HepG2 (cell line): ENCODE results near the gene ELP1. TPM values are rescaled to one million over a fixed set of nuclear protein-coding genes. Genes with fewer than 3 reads are reported as not detected.

Source experiments
- ELF4 ChIP-seq: sonication (generic); formaldehyde crosslinking; IDR thresholded peaks from 2 replicates; pipeline ENCODE4 v1.5.0; 2020; ENCODE audit warnings: missing genetic modification reagents, mild to moderate bottlenecking, moderate library complexity, borderline replicate concordance
- HNRNPLL ChIP-seq: fragments of 200-400 bp; formaldehyde crosslinking; IDR thresholded peaks from 2 replicates; pipeline ENCODE4 v1.6.1; 2017; ENCODE audit warnings: mild to moderate bottlenecking, low read depth, low read length; ENCODE audit not compliant: poor library complexity, severe bottlenecking
- SPEN ChIP-seq: sonication (generic); formaldehyde crosslinking; IDR thresholded peaks from 2 replicates; pipeline ENCODE4 v1.5.1; 2020; ENCODE audit warnings: low read depth, mild to moderate bottlenecking, missing genetic modification reagents
- TARDBP ChIP-seq: sonication (generic); formaldehyde crosslinking; IDR thresholded peaks from 2 replicates; pipeline ENCODE4 v1.8.0; 2022; ENCODE audit warnings: mild to moderate bottlenecking, missing genetic modification reagents
- ZC3H4 ChIP-seq: sonication (generic); formaldehyde crosslinking; IDR thresholded peaks from 2 replicates; pipeline ENCODE4 v1.4.0; 2020; ENCODE audit warnings: missing genetic modification reagents, borderline replicate concordance
- ZNF552 ChIP-seq: sonication (generic); formaldehyde crosslinking; IDR thresholded peaks from 2 replicates; pipeline ENCODE4 v1.9.0; 2022; ENCODE audit warnings: missing genetic modification reagents, mild to moderate bottlenecking, borderline replicate concordance
- ZSCAN20 ChIP-seq: sonication (generic); formaldehyde crosslinking; IDR thresholded peaks from 2 replicates; pipeline ENCODE4 v1.4.0; 2020; ENCODE audit warnings: missing genetic modification reagents, mild to moderate bottlenecking, borderline replicate concordance
- polyA plus RNA-seq, 8 experiments: library from polyadenylated mRNA; depleted of rRNA in 3 of 8; stranded (reverse) in 7 of 8; unstranded in 1 of 8; fragments of >200 nt; fragmentation: Illumina TruSeq in 4 of 8; extraction: Trizol in 4 of 8; gene quantifications; 2 replicates each; pipeline versions ENCODE4 v1.2.1 to v1.2.3, GENCODE V29; 2011 to 2016; ENCODE audit warnings: low read depth in 4 of 8, missing spikeins in 1 of 8, mixed read lengths in 1 of 8; ENCODE audit not compliant: insufficient read depth in 1 of 8
- total RNA-seq, 5 experiments: library from RNA; depleted of rRNA; stranded (reverse); fragments of >200 nt; fragmentation: Illumina TruSeq; extraction: Trizol; gene quantifications; 2 replicates each; pipeline ENCODE4 v1.2.3, GENCODE V29; 2016; ENCODE audit warnings: low read depth in 1 of 5
- TF ChIP-seq, protein P1 (sequence below): sonication (generic); formaldehyde crosslinking; IDR thresholded peaks from 2 replicates; pipeline ENCODE4 v1.8.0; 2022; ENCODE audit warnings: missing genetic modification reagents, low read depth, mild to moderate bottlenecking, borderline replicate concordance
- TF ChIP-seq, protein P2 (sequence below): sonication (generic); formaldehyde crosslinking; IDR thresholded peaks from 2 replicates; pipeline ENCODE4 v1.5.0; 2020; ENCODE audit warnings: mild to moderate bottlenecking, missing genetic modification reagents, moderate library complexity
- TF ChIP-seq, protein P3 (sequence below): sonication (generic); formaldehyde crosslinking; IDR thresholded peaks from 2 replicates; pipeline ENCODE4 v1.9.0; 2022; ENCODE audit warnings: missing genetic modification reagents, mild to moderate bottlenecking, borderline replicate concordance
- TF ChIP-seq, protein P4 (sequence below), 2 experiments: sonication (generic) in 1 of 2; formaldehyde crosslinking in 1 of 2; IDR thresholded peaks; 2 replicates each; pipeline versions ENCODE4 v1.4.0 to v1.6.1; 2016 to 2020; ENCODE audit warnings: borderline replicate concordance in 1 of 2, low read depth in 1 of 2, mild to moderate bottlenecking in 1 of 2, missing genetic modification reagents in 1 of 2
- TF ChIP-seq, protein P5 (sequence below): sonication (generic); formaldehyde crosslinking; conservative IDR thresholded peaks from 2 replicates; pipeline ENCODE4 v1.4.0; 2020; ENCODE audit warnings: missing genetic modification reagents
- TF ChIP-seq, protein P6 (sequence below): IDR thresholded peaks from 2 replicates; pipeline ENCODE4 v1.6.1; 2016; ENCODE audit warnings: mild to moderate bottlenecking, missing biosample characterization, missing genetic modification reagents
- TF ChIP-seq, protein P7 (sequence below): sonication (generic); formaldehyde crosslinking; IDR thresholded peaks from 2 replicates; pipeline ENCODE4 v1.8.0; 2022; ENCODE audit warnings: mild to moderate bottlenecking, missing genetic modification reagents, moderate library complexity
- TF ChIP-seq, protein P8 (sequence below): sonication (generic); IDR thresholded peaks from 2 replicates; pipeline ENCODE4 v1.6.1; 2016; ENCODE audit warnings: low read depth, borderline replicate concordance

The ELP1 gene
- total and polyA plus RNA-seq, 2 of the 13 experiments (the other 11 are each of a cell fraction or from before 2014, with no cell fraction given): 157 to 275 TPM

DNA sequence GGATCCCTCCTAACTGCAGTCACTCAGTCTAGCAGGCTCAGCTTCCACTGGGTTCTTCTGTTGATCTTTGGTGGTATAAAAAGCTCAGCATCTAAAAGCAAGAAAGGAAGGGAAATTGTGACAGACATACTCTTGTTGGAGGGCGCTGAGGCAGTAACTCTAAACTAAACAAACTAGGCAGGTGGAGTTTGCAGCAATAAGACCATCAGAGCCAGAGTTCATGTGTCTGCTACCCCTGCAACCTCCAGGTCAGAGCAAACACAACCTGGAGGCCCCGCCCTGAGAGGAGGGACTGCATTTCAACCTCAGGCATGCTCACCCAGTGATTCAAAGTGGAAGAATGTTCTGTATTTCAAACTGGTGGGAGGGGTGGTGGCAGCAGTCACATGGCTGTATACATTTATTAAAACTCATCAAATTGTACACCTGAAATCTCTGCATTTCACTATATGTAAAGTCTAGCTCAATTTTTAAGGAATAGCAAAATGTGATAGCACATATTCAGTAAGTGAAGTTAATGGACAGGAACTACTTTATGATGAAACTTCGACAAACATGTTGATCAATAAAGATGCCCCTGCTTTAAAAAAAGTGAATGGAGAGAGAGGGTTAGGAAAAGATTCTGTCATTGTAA lies 64.7 kb downstream of the ELP1 start (continued):
- TF ChIP-seq, protein P1, sequence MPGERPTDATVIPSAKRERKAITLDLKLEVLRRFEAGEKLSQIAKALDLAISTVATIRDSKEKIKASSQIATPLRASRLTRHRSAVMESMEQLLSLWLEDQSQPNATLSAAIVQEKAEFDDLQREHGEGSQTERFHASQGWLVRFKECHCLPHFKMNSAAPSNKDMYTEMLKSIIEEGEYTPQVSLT (CRISPR knock-in tag): no peak
- TF ChIP-seq ELF4 (CRISPR knock-in tag) (no peak), SPEN (CRISPR knock-in tag) (no peak), ZNF552 (CRISPR knock-in tag) (no peak), TARDBP (CRISPR knock-in tag) (peak; percentile 88; the same call in 1 of the 2 replicates), ZSCAN20 (CRISPR knock-in tag) (no peak), ZC3H4 (CRISPR knock-in tag) (no peak), HNRNPLL (no peak)
- TF ChIP-seq, protein P2, sequence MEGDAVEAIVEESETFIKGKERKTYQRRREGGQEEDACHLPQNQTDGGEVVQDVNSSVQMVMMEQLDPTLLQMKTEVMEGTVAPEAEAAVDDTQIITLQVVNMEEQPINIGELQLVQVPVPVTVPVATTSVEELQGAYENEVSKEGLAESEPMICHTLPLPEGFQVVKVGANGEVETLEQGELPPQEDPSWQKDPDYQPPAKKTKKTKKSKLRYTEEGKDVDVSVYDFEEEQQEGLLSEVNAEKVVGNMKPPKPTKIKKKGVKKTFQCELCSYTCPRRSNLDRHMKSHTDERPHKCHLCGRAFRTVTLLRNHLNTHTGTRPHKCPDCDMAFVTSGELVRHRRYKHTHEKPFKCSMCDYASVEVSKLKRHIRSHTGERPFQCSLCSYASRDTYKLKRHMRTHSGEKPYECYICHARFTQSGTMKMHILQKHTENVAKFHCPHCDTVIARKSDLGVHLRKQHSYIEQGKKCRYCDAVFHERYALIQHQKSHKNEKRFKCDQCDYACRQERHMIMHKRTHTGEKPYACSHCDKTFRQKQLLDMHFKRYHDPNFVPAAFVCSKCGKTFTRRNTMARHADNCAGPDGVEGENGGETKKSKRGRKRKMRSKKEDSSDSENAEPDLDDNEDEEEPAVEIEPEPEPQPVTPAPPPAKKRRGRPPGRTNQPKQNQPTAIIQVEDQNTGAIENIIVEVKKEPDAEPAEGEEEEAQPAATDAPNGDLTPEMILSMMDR (CRISPR knock-in tag): peak; percentile 20; the same call in 1 of the 2 replicates
- TF ChIP-seq, protein P3, sequence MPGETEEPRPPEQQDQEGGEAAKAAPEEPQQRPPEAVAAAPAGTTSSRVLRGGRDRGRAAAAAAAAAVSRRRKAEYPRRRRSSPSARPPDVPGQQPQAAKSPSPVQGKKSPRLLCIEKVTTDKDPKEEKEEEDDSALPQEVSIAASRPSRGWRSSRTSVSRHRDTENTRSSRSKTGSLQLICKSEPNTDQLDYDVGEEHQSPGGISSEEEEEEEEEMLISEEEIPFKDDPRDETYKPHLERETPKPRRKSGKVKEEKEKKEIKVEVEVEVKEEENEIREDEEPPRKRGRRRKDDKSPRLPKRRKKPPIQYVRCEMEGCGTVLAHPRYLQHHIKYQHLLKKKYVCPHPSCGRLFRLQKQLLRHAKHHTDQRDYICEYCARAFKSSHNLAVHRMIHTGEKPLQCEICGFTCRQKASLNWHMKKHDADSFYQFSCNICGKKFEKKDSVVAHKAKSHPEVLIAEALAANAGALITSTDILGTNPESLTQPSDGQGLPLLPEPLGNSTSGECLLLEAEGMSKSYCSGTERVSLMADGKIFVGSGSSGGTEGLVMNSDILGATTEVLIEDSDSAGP (CRISPR knock-in tag): no peak
- TF ChIP-seq, protein P4, sequence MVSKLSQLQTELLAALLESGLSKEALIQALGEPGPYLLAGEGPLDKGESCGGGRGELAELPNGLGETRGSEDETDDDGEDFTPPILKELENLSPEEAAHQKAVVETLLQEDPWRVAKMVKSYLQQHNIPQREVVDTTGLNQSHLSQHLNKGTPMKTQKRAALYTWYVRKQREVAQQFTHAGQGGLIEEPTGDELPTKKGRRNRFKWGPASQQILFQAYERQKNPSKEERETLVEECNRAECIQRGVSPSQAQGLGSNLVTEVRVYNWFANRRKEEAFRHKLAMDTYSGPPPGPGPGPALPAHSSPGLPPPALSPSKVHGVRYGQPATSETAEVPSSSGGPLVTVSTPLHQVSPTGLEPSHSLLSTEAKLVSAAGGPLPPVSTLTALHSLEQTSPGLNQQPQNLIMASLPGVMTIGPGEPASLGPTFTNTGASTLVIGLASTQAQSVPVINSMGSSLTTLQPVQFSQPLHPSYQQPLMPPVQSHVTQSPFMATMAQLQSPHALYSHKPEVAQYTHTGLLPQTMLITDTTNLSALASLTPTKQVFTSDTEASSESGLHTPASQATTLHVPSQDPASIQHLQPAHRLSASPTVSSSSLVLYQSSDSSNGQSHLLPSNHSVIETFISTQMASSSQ (IDR thresholded peaks at IDR 0.05; ENCODE audit: low read depth): no peak
- TF ChIP-seq, protein P4 (CRISPR knock-in tag; IDR thresholded peaks at IDR 0.05; ENCODE audit: borderline replicate concordance): peak; percentile 38; the same call in 1 of the 2 replicates
- TF ChIP-seq, protein P5, sequence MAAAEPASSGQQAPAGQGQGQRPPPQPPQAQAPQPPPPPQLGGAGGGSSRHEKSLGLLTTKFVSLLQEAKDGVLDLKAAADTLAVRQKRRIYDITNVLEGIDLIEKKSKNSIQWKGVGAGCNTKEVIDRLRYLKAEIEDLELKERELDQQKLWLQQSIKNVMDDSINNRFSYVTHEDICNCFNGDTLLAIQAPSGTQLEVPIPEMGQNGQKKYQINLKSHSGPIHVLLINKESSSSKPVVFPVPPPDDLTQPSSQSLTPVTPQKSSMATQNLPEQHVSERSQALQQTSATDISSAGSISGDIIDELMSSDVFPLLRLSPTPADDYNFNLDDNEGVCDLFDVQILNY (CRISPR knock-in tag): no peak
- TF ChIP-seq, protein P6, sequence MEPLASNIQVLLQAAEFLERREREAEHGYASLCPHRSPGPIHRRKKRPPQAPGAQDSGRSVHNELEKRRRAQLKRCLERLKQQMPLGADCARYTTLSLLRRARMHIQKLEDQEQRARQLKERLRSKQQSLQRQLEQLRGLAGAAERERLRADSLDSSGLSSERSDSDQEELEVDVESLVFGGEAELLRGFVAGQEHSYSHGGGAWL (CRISPR knock-in tag): no peak
- TF ChIP-seq, protein P7, sequence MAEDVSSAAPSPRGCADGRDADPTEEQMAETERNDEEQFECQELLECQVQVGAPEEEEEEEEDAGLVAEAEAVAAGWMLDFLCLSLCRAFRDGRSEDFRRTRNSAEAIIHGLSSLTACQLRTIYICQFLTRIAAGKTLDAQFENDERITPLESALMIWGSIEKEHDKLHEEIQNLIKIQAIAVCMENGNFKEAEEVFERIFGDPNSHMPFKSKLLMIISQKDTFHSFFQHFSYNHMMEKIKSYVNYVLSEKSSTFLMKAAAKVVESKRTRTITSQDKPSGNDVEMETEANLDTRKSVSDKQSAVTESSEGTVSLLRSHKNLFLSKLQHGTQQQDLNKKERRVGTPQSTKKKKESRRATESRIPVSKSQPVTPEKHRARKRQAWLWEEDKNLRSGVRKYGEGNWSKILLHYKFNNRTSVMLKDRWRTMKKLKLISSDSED: no peak
- TF ChIP-seq, protein P8, sequence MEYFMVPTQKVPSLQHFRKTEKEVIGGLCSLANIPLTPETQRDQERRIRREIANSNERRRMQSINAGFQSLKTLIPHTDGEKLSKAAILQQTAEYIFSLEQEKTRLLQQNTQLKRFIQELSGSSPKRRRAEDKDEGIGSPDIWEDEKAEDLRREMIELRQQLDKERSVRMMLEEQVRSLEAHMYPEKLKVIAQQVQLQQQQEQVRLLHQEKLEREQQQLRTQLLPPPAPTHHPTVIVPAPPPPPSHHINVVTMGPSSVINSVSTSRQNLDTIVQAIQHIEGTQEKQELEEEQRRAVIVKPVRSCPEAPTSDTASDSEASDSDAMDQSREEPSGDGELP: no peak; the same call in 1 of the 2 replicates
